Measurements from ENCODE around the gene FDX1.
A peak's percentile ranks its signal among the peaks of the same experiment; 100 is the strongest.

FDX1 gene, protein sequence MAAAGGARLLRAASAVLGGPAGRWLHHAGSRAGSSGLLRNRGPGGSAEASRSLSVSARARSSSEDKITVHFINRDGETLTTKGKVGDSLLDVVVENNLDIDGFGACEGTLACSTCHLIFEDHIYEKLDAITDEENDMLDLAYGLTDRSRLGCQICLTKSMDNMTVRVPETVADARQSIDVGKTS

DNA sequence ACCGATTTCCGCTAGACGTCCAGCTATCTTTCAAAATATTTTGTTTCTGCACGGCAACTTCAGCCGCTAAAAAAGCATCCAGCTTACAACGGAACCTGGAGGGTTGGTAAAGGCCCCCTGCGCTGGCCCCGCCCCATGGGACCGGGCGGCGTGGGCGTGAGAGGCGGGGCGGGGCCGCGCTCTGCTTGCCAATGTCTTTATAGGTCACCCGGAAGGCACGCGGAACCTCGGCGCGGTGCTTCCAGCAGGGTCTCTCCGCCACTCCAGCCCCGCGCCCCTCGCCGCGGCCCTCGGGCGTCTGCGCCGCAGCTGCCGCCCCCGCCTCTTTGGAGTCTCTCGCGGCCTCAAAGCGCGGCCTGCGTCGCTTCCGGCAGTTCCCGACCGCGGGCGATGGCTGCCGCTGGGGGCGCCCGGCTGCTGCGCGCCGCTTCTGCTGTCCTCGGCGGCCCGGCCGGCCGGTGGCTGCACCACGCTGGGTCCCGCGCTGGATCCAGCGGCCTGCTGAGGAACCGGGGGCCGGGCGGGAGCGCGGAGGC is at the start of gene FDX1:
TSS of gene FDX1 (plus strand) at position 218 of the 536 bp plus-strand sequence. CDS start at position 391, 173 bp downstream.
- TF ChIP-seq, protein P1, sequence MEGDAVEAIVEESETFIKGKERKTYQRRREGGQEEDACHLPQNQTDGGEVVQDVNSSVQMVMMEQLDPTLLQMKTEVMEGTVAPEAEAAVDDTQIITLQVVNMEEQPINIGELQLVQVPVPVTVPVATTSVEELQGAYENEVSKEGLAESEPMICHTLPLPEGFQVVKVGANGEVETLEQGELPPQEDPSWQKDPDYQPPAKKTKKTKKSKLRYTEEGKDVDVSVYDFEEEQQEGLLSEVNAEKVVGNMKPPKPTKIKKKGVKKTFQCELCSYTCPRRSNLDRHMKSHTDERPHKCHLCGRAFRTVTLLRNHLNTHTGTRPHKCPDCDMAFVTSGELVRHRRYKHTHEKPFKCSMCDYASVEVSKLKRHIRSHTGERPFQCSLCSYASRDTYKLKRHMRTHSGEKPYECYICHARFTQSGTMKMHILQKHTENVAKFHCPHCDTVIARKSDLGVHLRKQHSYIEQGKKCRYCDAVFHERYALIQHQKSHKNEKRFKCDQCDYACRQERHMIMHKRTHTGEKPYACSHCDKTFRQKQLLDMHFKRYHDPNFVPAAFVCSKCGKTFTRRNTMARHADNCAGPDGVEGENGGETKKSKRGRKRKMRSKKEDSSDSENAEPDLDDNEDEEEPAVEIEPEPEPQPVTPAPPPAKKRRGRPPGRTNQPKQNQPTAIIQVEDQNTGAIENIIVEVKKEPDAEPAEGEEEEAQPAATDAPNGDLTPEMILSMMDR (IDR thresholded peaks at IDR 0.05) = peak; percentile 73

DNA sequence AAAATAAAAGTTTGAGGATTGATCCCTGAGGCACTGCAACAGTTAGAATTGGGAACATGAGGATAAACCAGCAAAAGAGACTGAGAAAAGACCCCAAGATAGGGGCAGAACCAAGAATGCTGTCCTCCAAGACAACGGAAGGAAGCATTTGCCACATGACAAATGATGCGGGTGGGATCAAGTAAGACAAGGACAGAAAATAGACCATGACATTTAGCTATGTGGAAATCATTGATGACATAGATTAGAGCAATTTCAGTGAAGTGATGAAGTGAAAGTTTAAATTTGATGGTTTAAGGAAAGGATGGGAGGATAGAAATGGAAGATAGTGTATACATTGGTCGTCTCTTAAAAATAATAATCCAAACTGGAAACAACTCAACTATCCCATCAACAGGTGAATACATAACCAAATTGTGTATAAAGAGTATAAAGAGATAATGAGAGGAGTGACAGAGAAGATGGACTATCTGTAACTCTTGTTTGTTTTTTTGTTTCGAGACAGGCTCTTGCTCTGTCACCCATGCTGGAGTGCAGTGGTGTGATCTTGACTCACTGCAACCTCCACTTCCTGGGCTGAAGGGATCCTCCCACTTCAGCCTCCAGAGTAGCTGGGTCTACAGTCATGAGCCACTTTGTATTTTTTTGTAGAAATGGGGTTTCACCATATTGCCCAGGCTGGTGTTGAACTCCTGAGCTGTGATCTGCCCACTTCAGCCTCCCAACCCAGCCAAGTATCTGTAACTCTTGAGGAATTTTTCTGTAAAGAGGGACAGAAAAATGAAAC is 48.7 kb upstream of the FDX1 start:
- TF ChIP-seq, protein P1 (IDR thresholded peaks at IDR 0.05) = no peak

DNA sequence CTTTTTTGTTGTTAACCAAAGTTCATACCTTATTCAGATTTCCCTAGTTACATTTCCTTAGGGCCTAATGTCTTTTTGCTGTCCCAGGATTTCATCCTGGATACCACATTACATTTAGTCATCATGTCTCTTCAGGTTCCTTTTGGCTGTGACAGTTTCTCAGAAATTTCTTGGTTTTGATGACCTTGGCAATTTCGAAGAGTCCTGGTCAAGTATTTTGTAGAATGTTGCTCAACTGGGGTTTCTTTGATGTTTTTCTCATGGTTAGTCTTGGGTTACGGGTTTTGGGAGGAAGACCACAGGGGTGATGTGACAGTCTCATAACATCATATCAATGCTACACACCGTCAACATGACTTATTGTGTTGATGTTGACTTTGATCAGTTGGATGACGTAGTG is 39.8 kb upstream of the FDX1 start:
- TF ChIP-seq, protein P1 (IDR thresholded peaks at IDR 0.05) = no peak

DNA sequence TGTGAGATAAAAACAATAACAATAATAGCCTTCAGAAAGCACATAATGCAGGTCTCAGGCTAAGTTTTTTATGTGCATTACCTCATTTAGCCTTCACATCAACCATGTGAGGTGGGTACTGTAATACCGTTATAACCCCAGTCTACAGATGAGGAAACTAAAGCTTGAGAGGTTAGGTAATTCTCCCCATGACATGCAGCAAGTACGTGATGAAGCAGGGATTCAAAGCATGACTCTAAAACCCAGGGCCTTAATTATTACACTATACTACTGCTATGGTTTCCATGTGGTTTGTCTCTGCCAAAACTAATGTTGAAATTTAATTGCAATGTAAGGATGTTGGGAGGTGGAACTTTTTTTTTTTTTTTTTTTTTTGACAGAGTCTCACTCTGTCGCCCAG is 37.7 kb upstream of the FDX1 start:
- TF ChIP-seq, protein P1 (IDR thresholded peaks at IDR 0.05) = no peak

DNA sequence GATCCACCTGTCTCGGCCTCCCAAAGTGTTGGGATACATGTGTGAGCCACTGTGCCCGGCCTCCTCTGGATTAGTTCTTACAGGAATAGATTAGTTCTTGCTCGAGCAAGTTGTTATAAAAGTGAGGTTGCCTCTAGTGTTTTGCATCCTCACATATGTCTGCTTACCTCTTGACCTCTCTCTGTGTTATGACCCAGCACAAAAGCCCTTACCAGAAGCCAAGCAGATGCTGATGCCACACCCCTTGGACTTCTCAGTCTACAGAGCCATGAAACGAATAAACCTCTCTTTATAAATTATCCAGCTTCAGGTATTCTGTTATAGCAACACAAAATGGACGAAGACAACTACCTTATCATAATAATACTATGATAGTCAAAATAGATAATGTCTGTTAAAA is 22.4 kb upstream of the FDX1 start:
- TF ChIP-seq, protein P1 (IDR thresholded peaks at IDR 0.05) = no peak

DNA sequence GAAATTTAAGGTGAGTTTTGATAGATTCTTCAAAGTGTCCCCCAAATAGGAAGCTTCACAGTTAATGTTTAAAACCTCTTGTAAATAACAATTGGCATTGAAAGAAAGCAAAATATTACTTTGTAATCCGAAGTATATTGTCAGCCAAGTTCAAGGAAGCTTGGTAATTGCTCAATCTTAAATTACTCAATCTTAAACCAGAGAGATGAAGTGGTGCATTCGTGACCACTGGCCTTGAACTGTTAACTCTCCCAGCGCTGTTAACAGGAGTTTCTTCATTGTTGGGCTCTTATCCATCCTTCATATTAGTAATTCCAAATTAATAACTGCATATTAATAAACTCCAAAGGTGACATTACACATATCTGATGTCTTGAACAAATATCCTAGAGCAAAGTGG is 20.6 kb upstream of the FDX1 start:
- TF ChIP-seq, protein P1 (IDR thresholded peaks at IDR 0.05) = no peak

DNA sequence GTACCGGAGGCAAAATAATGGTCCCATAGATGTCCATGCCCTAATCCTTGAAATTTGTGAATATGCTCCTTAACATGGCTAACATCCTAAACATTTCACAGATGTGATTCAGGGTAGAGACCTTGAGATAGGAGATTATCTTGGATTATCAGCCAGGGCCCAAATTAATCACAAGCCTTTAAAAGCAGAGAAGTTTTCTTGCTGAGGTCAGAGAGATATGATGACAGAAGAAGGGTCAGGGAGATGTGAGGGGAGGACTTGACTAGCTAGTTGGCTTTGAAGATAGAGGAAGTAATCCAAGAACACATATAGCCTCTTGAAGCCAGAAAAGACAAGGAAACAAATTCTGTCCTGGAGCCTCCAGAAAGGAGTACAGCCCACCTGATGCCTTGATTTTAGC is 19.1 kb upstream of the FDX1 start:
- TF ChIP-seq, protein P1 (IDR thresholded peaks at IDR 0.05) = no peak
